ENCODE measurements around the gene ENG. TPM values are rescaled to one million over a fixed set of nuclear protein-coding genes. Genes with fewer than 3 reads are reported as not detected.
A peak's percentile ranks its signal among the peaks of the same experiment; 100 is the strongest.

Gene ENG
- total RNA-seq, 4 donors from 2014 or later = 12.0 to 51.1 (median 19.6) TPM

DNA sequence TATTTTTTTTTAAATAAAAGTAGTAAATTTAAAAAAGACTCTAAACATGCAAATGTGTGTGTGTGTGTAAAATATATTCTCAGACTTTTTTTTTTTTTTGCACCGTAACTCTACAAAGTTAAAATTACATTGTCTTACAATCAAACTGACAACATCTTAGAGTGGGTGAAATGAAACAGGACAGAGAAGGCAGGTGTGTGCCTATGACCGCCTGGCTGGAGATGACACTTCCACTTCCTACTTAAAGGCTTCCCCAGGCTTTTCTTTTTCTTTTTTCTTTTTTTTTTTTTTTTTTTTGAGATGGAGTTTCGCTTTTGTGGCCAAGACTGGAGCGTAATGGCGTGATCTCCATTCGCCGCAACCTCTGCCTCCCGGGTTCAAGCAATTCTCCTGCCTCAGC lies 25.7 kb upstream of the ENG start:
- no peak for DNase-seq (ENCODE audit: low spot score in 2 of 2)
- 69 to 75% methylated on average over 8 of the region's 8 CpGs for WGBS, 2 donors
- no peak overlapping the region for H3K4me3 ChIP-seq (ENCODE audit: low read depth, poor library complexity, severe bottlenecking)
- no peak for TF ChIP-seq POLR2A (IDR thresholded peaks at IDR 0.05)
- TF ChIP-seq, protein P1, sequence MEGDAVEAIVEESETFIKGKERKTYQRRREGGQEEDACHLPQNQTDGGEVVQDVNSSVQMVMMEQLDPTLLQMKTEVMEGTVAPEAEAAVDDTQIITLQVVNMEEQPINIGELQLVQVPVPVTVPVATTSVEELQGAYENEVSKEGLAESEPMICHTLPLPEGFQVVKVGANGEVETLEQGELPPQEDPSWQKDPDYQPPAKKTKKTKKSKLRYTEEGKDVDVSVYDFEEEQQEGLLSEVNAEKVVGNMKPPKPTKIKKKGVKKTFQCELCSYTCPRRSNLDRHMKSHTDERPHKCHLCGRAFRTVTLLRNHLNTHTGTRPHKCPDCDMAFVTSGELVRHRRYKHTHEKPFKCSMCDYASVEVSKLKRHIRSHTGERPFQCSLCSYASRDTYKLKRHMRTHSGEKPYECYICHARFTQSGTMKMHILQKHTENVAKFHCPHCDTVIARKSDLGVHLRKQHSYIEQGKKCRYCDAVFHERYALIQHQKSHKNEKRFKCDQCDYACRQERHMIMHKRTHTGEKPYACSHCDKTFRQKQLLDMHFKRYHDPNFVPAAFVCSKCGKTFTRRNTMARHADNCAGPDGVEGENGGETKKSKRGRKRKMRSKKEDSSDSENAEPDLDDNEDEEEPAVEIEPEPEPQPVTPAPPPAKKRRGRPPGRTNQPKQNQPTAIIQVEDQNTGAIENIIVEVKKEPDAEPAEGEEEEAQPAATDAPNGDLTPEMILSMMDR (IDR thresholded peaks at IDR 0.05) = no peak
- intact Hi-C loops (cut with DNase I; ENCODE audit: low total_unique reads) = no loop called here

DNA sequence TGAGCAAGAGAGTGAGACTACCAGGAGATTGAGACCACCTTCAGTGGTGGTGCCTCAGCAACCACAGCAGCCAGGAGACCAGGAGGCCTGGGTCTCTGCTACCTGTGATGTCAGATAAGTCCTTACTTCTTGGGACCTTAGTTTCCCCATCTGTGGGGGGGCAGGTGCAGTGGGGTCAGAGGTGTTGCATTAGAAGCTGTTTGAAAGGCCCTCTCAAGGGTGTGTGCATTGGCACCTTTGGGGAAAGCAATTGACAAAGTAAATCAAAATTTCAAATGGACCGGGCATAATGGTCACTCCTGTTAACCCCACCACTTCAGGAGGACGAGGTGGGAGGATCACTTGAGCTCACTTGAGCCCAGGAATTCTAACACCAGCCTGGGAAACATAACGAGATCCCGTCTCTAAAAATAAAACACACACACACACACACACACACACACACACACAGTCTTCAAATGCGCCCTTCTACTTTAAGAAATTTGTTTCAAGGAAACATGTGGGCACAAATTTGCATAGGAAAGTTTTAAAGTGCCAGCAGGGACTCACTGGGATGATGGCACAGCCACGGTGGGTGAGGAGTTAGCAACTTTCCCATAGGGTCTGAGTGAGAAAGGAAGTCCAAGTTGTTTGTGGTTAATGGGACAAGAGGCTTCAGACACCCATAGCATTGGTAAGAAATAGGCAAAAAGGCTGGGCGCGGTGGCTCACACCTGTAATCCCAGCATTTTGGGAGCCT lies 24.4 kb upstream of the ENG start:
- intact Hi-C loops (cut with DNase I; ENCODE audit: low total_unique reads) = no loop called here
- WGBS, 2 donors = 59% methylated on average over 8 of the region's 8 CpGs

DNA sequence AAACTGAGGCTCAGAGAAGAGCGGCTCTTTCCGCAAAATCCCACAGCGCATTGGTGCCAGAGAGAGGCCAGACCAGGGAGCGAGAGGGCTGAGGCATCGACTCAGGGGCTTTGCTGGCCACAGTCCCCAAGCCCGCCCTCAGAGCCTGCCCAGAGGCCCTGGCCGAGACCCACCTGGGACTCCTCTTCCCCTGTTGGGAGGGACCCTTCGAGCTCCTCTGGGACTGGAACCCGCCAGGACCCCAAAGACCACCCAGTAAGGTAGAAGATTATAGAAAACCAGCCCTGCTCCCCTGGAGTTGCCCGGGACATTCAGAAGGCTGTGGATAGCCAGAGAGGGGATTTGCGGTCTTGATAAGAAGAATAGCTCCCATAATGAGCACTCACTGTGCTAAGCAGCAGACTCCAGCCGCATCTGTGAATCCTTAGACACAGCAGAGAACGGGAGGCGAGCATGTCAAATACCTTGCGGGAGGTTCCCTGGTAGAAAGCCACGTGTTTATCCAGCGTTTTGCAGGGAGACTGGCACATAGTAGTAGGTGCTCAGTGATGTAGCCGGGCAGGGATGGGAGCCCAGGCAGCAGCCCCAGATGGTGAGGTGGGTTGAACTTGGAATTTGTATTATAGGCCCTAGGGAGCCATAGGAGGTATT lies 23.7 kb upstream of the ENG start:
- TF ChIP-seq POLR2A (IDR thresholded peaks at IDR 0.05) = no peak
- TF ChIP-seq, protein P1 (IDR thresholded peaks at IDR 0.05) = no peak

More for the DNA sequence above, 24.4 kb upstream of the ENG start:
- H3K4me3 ChIP-seq (ENCODE audit: low read depth, poor library complexity, severe bottlenecking) = no peak overlapping the region
- TF ChIP-seq, protein P1 (IDR thresholded peaks at IDR 0.05) = no peak
- no peak for TF ChIP-seq POLR2A (IDR thresholded peaks at IDR 0.05)
- DNase-seq (ENCODE audit: low spot score in 2 of 2) = no peak

GRCh38 chr9:127877566-127877998 lies 23.1 kb upstream of the ENG start, which contains the start of gene AK1:
AK1 (minus strand) TSS chr9:127877675; CDS start chr9:127874617, 3,058 bp downstream.
- TF ChIP-seq, protein P1 (IDR thresholded peaks at IDR 0.05) = no peak
- no peak for TF ChIP-seq POLR2A (IDR thresholded peaks at IDR 0.05)
- DNase-seq (ENCODE audit: low spot score in 2 of 2) = peak in 1 of 2 donors; percentile 96
- H3K4me3 ChIP-seq (ENCODE audit: low read depth, poor library complexity, severe bottlenecking) = peak within 1 kb of the TSS; percentile 22
- 0 to 8% methylated on average over 5 to 35 of the region's 44 CpGs for WGBS, 2 donors
- intact Hi-C loops (cut with DNase I; ENCODE audit: low total_unique reads) = no loop called here

More for the DNA sequence above, 23.7 kb upstream of the ENG start:
- no peak for DNase-seq (ENCODE audit: low spot score in 2 of 2)
- intact Hi-C loops (cut with DNase I; ENCODE audit: low total_unique reads) = no loop called here
- 31 to 32% methylated on average over 18 of the region's 18 CpGs for WGBS, 2 donors
- peak overlapping the region; percentile 22 for H3K4me3 ChIP-seq (ENCODE audit: low read depth, poor library complexity, severe bottlenecking)

GRCh38 chr9:127876764-127877562 lies 22.5 kb upstream of the ENG start:
- peak overlapping the region; percentile 22 for H3K4me3 ChIP-seq (ENCODE audit: low read depth, poor library complexity, severe bottlenecking)
- intact Hi-C loops (cut with DNase I; ENCODE audit: low total_unique reads) = no loop called here
- 31 to 67% methylated on average over 10 to 25 of the region's 26 CpGs for WGBS, 2 donors
- TF ChIP-seq, protein P1 (IDR thresholded peaks at IDR 0.05) = no peak
- no peak for TF ChIP-seq POLR2A (IDR thresholded peaks at IDR 0.05)
- DNase-seq (ENCODE audit: low spot score in 2 of 2) = no peak

Measured in lower leg skin (tissue), 4 donors.